ENCODE results near the gene CLEC10A.
"Not testable (repeated sequence)": the region's sequence is repeated elsewhere in the genome, so short reads cannot be mapped to it uniquely, and the experiment has no call there.

CLEC10A gene

GRCh38 chr17:7079581-7080455 is at the start of gene CLEC10A:
TSS of gene CLEC10A (minus strand) at chr17:7080251. CDS start at chr17:7078812, 1,439 bp downstream.
- DNase-seq (ENCODE audit: low read depth in 2 of 2), result no peak

GRCh38 chr17:7129311-7129710 is 49.3 kb upstream of the CLEC10A start:
- no peak for DNase-seq (ENCODE audit: low read depth in 2 of 2)

GRCh38 chr17:7128160-7128559 is 48.1 kb upstream of the CLEC10A start:
- DNase-seq (ENCODE audit: low read depth in 2 of 2), result no peak

- not testable (repeated sequence) for DNase-seq (ENCODE audit: low read depth in 2 of 2)
Observed at GRCh38 chr17:7127501-7127900, 47.5 kb upstream of the CLEC10A start.

GRCh38 chr17:7126386-7126785 is 46.3 kb upstream of the CLEC10A start:
- DNase-seq (ENCODE audit: low read depth in 2 of 2), result not testable (repeated sequence)

- DNase-seq (ENCODE audit: low read depth in 2 of 2), result no peak
Observed at GRCh38 chr17:7124923-7125322, 44.9 kb upstream of the CLEC10A start.

GRCh38 chr17:7123844-7124243 is 43.8 kb upstream of the CLEC10A start:
- DNase-seq (ENCODE audit: low read depth in 2 of 2), result no peak

- no peak for DNase-seq (ENCODE audit: low read depth in 2 of 2)
Observed at GRCh38 chr17:7122381-7122780, 42.3 kb upstream of the CLEC10A start.

- not testable (repeated sequence) for DNase-seq (ENCODE audit: low read depth in 2 of 2)
Observed at GRCh38 chr17:7120635-7121034, 40.6 kb upstream of the CLEC10A start.

- no peak for DNase-seq (ENCODE audit: low read depth in 2 of 2)
Observed at GRCh38 chr17:7120123-7120522, 40.1 kb upstream of the CLEC10A start.

- no peak for DNase-seq (ENCODE audit: low read depth in 2 of 2)
Observed at GRCh38 chr17:7119314-7119713, 39.3 kb upstream of the CLEC10A start.

GRCh38 chr17:7114875-7115614 is 35.0 kb upstream of the CLEC10A start:
- DNase-seq (ENCODE audit: low read depth in 2 of 2), result no peak

GRCh38 chr17:7114241-7114874 is 34.3 kb upstream of the CLEC10A start, which contains the start of gene ASGR2:
TSS of gene ASGR2 (minus strand) at chr17:7114822. CDS start at chr17:7114240, 582 bp downstream.
- DNase-seq (ENCODE audit: low read depth in 2 of 2), result no peak

GRCh38 chr17:7113273-7114071 is 33.4 kb upstream of the CLEC10A start:
- no peak for DNase-seq (ENCODE audit: low read depth in 2 of 2)

GRCh38 chr17:7112510-7113108 is 32.6 kb upstream of the CLEC10A start:
- DNase-seq (ENCODE audit: low read depth in 2 of 2), result no peak

- DNase-seq (ENCODE audit: low read depth in 2 of 2), result no peak
Observed at GRCh38 chr17:7111784-7112509, 31.9 kb upstream of the CLEC10A start.

GRCh38 chr17:7110617-7111306 is 30.7 kb upstream of the CLEC10A start:
- DNase-seq (ENCODE audit: low read depth in 2 of 2), result no peak

GRCh38 chr17:7109461-7110322 is 29.6 kb upstream of the CLEC10A start:
- no peak for DNase-seq (ENCODE audit: low read depth in 2 of 2)

GRCh38 chr17:7108981-7109380 is 28.9 kb upstream of the CLEC10A start:
- no peak for DNase-seq (ENCODE audit: low read depth in 2 of 2)

Measured in stimulated activated CD4-positive, alpha-beta T cell treated with anti-CD3 and anti-CD28 coated beads, Interleukin-12 subunit alpha, Interleukin-12 subunit beta, amount 100 ng/mL, for 24 hours (primary cell).